GM12872 (cell line): Measurements from ENCODE around the gene PPP1R17.

Experiments used
- TF ChIP-seq, protein P1 (sequence below): IDR thresholded peaks from 3 replicates; pipeline ENCODE4 v1.5.1; 2011; ENCODE audit warnings: low read depth, mild to moderate bottlenecking, low read length, moderate library complexity; ENCODE audit not compliant: insufficient read depth

PPP1R17 gene

DNA sequence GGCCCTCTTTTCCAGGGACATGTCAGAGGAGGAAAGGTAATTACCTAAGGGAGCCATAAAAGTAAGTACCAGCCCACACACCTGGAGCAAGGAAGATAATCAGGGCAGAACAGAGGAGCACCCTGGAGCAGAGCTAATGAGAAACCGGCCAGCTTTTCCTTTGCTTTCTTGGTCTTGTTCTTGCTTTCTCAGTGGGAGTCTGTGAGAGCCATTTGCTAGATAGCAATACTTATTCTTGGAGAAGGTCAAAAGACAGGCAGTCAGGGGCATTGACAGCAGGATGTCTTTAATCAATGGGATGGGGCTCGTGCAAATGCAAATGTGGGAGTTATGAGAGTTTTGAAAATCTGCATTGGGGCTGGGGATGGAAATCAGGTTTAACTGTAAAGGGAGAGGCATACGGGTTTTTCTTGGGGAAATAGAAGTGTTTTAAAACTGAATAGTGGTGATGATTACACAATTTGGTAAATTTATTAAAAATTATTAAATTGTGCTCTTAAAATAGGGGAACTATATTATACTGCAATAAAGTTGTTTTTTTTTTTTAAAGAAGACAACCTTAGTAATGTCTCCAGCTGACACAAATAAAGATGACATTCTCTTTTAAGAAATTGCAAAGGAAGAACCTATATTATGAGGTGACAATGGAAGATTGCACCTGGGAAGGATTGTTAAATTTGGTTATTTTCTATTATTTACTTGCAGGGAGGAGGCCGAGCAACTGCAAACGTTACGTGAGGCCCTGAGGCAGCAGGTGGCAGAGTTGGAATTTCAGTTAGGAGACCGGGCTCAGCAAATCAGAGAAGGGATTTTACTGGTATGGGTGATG is 35.6 kb upstream of the PPP1R17 start:
- TF ChIP-seq, protein P1, sequence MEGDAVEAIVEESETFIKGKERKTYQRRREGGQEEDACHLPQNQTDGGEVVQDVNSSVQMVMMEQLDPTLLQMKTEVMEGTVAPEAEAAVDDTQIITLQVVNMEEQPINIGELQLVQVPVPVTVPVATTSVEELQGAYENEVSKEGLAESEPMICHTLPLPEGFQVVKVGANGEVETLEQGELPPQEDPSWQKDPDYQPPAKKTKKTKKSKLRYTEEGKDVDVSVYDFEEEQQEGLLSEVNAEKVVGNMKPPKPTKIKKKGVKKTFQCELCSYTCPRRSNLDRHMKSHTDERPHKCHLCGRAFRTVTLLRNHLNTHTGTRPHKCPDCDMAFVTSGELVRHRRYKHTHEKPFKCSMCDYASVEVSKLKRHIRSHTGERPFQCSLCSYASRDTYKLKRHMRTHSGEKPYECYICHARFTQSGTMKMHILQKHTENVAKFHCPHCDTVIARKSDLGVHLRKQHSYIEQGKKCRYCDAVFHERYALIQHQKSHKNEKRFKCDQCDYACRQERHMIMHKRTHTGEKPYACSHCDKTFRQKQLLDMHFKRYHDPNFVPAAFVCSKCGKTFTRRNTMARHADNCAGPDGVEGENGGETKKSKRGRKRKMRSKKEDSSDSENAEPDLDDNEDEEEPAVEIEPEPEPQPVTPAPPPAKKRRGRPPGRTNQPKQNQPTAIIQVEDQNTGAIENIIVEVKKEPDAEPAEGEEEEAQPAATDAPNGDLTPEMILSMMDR, result no peak

DNA sequence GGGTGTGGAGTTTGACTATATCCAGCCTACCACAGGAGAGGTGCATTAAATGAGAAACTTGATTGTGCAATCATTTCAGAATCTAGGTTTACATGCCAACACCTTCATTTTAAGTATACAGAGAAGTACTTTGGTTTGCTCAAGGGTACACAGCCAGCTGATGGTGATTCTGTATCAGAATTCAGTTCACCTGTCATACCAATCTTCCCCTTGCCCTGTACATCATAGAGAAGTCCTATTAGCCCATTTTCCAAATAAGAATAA is 35.0 kb upstream of the PPP1R17 start:
- TF ChIP-seq, protein P1, result no peak

DNA sequence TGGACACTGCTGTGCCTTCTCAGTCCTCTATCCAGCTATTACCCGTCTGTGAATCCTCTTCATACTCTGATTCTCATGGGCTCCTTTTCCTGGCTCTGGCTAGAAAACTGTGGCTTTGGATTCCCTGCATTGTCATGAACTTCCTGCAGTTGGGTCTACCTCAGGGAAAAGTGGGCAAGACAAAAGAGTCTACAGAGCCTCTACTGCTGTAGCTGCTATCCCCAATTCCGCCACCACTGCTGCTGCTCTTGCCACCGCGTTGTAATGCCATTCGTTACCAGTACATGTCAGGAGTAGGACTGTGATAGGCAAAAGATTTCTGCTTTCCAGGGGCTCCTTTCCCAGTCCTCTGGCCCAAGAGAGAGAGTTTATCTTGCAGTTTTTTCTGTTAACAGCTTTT is 23.9 kb upstream of the PPP1R17 start:
- TF ChIP-seq, protein P1, result peak; percentile 15; the same call in 1 of the 3 replicates

DNA sequence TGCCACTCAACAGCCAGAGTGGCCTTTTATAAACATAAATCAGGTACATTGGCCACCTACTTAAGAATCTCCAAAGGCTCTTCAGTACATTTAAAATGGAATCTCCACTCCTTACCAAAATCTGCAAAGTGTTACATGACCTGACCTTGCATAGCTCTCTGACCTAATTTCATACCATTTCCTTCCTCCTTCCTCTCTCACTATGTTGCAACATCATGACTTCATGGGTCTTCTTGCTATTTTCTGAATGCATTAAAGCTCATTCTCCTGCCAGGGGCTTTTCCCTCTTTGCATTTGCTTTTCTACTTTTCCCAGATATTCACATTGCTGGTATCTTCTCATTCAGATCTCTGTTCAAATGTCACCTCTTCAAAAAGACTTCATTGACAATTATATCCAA is 22.1 kb upstream of the PPP1R17 start:
- TF ChIP-seq, protein P1, result no peak

DNA sequence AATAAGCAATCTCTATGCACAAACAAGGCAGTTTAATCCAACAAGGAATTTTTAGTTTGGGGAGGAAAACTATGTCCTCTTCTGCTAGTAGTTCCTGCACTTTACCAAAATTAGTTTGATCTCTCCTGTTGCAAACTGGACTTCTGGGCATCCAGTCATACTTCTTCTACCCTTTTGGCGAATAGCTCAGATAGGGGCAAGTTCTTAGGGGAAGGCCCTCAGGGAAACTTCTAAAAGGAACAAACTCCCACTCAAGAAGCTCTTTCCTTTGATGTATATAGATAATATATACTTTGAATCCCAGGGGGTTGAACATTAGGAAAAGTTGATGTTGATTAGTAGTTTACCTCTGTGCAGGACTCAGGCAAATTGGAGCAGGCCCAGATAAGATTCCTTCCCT is 21.5 kb upstream of the PPP1R17 start:
- TF ChIP-seq, protein P1, result no peak

DNA sequence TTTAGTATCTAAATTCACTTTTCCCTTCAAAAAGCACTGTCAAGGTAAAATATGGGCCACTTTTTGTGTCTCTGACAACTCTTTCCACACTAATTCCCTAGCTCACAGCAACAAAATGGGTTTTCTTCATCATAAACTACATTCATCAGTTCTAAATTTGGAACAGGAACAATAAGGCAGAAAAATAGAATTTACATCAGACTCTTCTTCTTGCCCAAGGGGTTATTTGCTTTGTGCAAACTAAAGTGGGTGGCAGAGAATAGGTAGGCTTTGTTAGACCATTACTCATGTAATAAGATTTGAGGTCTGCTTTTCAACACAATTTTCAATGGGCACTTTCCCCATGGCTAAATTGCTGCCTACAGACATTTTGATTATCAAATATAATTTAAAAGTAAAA is 17.6 kb upstream of the PPP1R17 start:
- TF ChIP-seq, protein P1, result no peak

DNA sequence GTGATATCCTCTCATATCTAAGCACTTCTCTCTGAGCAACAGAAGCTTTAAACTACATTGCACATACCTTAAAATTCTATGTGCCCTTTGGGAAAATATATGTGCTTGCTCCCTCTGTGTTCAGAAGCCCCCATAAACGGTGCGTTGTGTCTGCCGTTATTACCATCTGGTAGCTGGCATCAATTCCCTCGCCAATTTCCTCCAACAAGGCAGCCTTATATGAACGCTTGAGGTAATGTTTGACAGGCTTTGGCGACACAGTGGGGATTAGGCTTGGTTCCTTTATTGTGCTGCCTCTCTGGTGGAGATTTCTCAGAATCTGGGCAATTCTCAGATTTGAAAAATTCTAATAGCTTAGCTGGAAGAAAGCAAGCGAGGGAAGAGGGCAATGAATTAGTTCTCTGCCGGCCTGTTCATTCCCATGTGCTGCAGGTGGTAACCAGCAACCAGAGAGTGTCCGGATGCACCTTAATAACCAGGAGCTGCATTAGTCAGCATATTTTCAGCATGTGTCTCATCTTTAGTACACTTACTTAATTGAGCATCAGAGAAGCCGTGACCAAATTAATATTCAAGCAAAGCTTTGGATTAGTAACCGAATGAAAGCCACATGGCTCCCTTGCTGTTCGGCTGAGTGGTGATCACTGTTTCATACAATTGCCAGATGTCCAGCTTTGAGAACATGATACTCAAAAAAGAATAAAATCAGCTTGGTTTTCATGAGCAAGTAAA is 7.3 kb upstream of the PPP1R17 start:
- TF ChIP-seq, protein P1, result no peak
